Heart left ventricle (tissue), 16 donors: ENCODE results near the gene FBXO44. TPM values are rescaled to one million over a fixed set of nuclear protein-coding genes. Genes with fewer than 3 reads are reported as not detected.

Source experiments
- ATAC-seq, 4 donors: fragments of 200-7000 bp; cut with Tn5 transposase; one replicate each; pipeline ENCODE4 v1.9.1; 2020 to 2022; ENCODE audit warnings: moderate library complexity in 4 of 4, mild to moderate bottlenecking in 3 of 4, moderate number of reproducible peaks in 1 of 4
- DNase-seq, 5 donors: peaks; one replicate each; pipeline ENCODE4 v3.0.0-alpha.2; 2020
- H3K27ac ChIP-seq, 12 donors: fragments of 200-600 bp; sonication (generic) in 4 of 12; one replicate each; pipeline versions ENCODE4 v1.5.0 to v1.8.0; 2016 to 2022; ENCODE audit warnings: mild to moderate bottlenecking in 2 of 12
- H3K27me3 ChIP-seq, 9 donors: fragments of 200-600 bp; sonication (generic) in 2 of 9; one replicate each; pipeline versions ENCODE4 v1.5.1 to v1.8.0; 2016 to 2022; ENCODE audit warnings: mild to moderate bottlenecking in 3 of 9
- H3K36me3 ChIP-seq, 9 donors: fragments of 200-600 bp; sonication (generic) in 2 of 9; one replicate each; pipeline versions ENCODE4 v1.5.0 to v1.8.0; 2018 to 2022; ENCODE audit warnings: mild to moderate bottlenecking in 2 of 9
- H3K4me1 ChIP-seq, 12 donors: fragments of 200-600 bp; sonication (generic) in 4 of 12; one replicate each; pipeline versions ENCODE4 v1.5.0 to v1.8.0; 2016 to 2022; ENCODE audit warnings: mild to moderate bottlenecking in 3 of 12
- H3K4me3 ChIP-seq, 12 donors: fragments of 200-600 bp; sonication (generic) in 4 of 12; one replicate each; pipeline versions ENCODE4 v1.5.0 to v1.8.0; 2017 to 2022; ENCODE audit warnings: mild to moderate bottlenecking in 9 of 12, moderate library complexity in 4 of 12
- H3K9me3 ChIP-seq, 12 donors: fragments of 200-600 bp; sonication (generic) in 4 of 12; one replicate each; pipeline versions ENCODE4 v1.5.0 to v1.8.0; 2016 to 2022; ENCODE audit warnings: mild to moderate bottlenecking in 1 of 12
- CTCF ChIP-seq, 12 donors: fragments of 200-600 bp; sonication (generic) in 4 of 12; IDR thresholded peaks; one replicate each; pipeline versions ENCODE4 v1.5.0 to v1.8.0; 2018 to 2022; ENCODE audit warnings: antibody characterized with exemption in 12 of 12, mild to moderate bottlenecking in 5 of 12
- POLR2A ChIP-seq, 2 donors: fragments of 450-650 bp; IDR thresholded peaks; one replicate each; pipeline ENCODE4 v1.6.1; 2017; ENCODE audit warnings: antibody characterized with exemption in 2 of 2, mild to moderate bottlenecking in 2 of 2, moderate library complexity in 2 of 2
- WGBS, 4 donors: extraction: QIAGEN DNeasy Blood & Tissue Kit in 2 of 4; methylation state at CpG; one replicate each; pipeline versions ENCODE4 v1.1.5 to v1.1.7; 2013 to 2018; 5-methylcytosine and 5-hydroxymethylcytosine counted together
- intact Hi-C, 10 donors: fragments of 100-400 bp; cut with DNase I; formaldehyde crosslinking; loops; one replicate each; pipeline versions ENCODE4 v1.11.1 to v1.14.2; 2022
- polyA plus RNA-seq, 2 donors: library from polyadenylated mRNA; stranded (reverse); fragments of 200-250 nt; gene quantifications; one replicate each; pipeline ENCODE4 v1.2.3, GENCODE V29; 2013
- total RNA-seq, 9 donors: library from RNA; depleted of rRNA in 2 of 9; stranded (reverse); fragments of >200 nt in 2 of 9; fragmentation: NEBNext Ultra II Directional in 3 of 9; extraction: Animal tissue kit (Norgen Biotek cat#: 25700) in 3 of 9; gene quantifications; one replicate each; pipeline versions ENCODE4 v1.1.0 to v1.2.4, GENCODE V29; 2016 to 2023
- donor health status: ischemic (EF 13 %, LVEDD 7.1; RV severe dilation, severe dysfunction).
- donor health status: healthy with polysubstance abuse.
- donor health status: DM: no; HTN: yes; CAD: no.
- donor health status: DM: no; HTN: no; CAD: no.
- donor health status: ischemic (EF 25% LVEDD 6.9; RV normal size, moderate dysfunction).
- donor health status: ischemic (EF 25% LVEDD 5.7; RV mildly dilated, moderate dysfunction).
- donor health status: healthy.
- donor health status: DM: yes; HTN: yes; CAD: no.
- donor health status: ischemic (EF 35%, LVEDD 5.7; RV mildly dilated, moderate dysfunction).
- donor health status: nonischemic (EF 11% LVEDD 7.7; RV severe dilation, severe dysfunction).
- donor health status: DM: yes; HTN: yes; CAD: no.
- donor health status: PGD.
- donor health status: ischemic (EF 29% LVEDD 5.4; RV normal size, mild dysfunction).
- donor health status: nonischemic (EF 23%, LVEDD 6.1; RV moderate dilation, normal function).

Gene FBXO44
- total and polyA plus RNA-seq, 11 donors, result 9.8 to 19.1 (median 15.8) TPM

- TF ChIP-seq POLR2A (IDR thresholded peaks at IDR 0.05) (no peak), CTCF (IDR thresholded peaks at IDR 0.05) (no peak)
- intact Hi-C loops, result no loop called here
- WGBS, 4 donors, result 64 to 72% (median 66%) methylated on average over 7 to 8 of the region's 8 CpGs
- H3K27ac ChIP-seq, result no peak overlapping the region
- no peak for ATAC-seq
- H3K9me3 ChIP-seq, result no peaks in the 10 kb centered on the region
- H3K4me1 ChIP-seq, result peaks cover 0 to 16% (median 6%) of the 10 kb centered on the region in 12 donors
- no peak overlapping the region for H3K4me3 ChIP-seq
- H3K36me3 ChIP-seq, result no peaks in the 10 kb centered on the region
- no peak for DNase-seq
- H3K27me3 ChIP-seq, result peaks cover 9 to 82% (median 34%) of the 10 kb centered on the region in 9 donors
Measured at GRCh38 chr1:11697188-11697892, 42.7 kb downstream of the FBXO44 start.

GRCh38 chr1:11697893-11698210 lies 43.2 kb downstream of the FBXO44 start:
- Histone ChIP-seq H3K4me3 (no peak overlapping the region), H3K27ac (no peak overlapping the region), H3K27me3 (peaks cover 6 to 80% (median 28%) of the 10 kb centered on the region in 9 donors), H3K9me3 (no peaks in the 10 kb centered on the region), H3K4me1 (peaks cover 0 to 16% (median 6%) of the 10 kb centered on the region in 12 donors), H3K36me3 (no peaks in the 10 kb centered on the region)
- no peak for DNase-seq
- intact Hi-C loops, result no loop called here
- no peak for ATAC-seq
- WGBS, 4 donors, result 76 to 86% (median 80%) methylated on average over 4 to 5 of the region's 5 CpGs
- TF ChIP-seq CTCF (IDR thresholded peaks at IDR 0.05) (no peak), POLR2A (IDR thresholded peaks at IDR 0.05) (no peak)

- H3K36me3 ChIP-seq, result no peaks in the 10 kb centered on the region
- H3K27me3 ChIP-seq, result peaks cover 6 to 60% (median 17%) of the 10 kb centered on the region in 9 donors
- no peak for ATAC-seq
- 31 to 43% (median 34%) methylated on average over 32 to 34 of the region's 34 CpGs for WGBS, 4 donors
- H3K27ac ChIP-seq, result no peak overlapping the region
- H3K9me3 ChIP-seq, result no peaks in the 10 kb centered on the region
- no peak for TF ChIP-seq CTCF (IDR thresholded peaks at IDR 0.05)
- no peak for TF ChIP-seq POLR2A (IDR thresholded peaks at IDR 0.05)
- no peak overlapping the region for H3K4me3 ChIP-seq
- H3K4me1 ChIP-seq, result peaks cover 0 to 16% (median 2%) of the 10 kb centered on the region in 12 donors
- intact Hi-C loops, result no loop called here
- no peak for DNase-seq
Measured at GRCh38 chr1:11700601-11701467, 46.2 kb downstream of the FBXO44 start.

GRCh38 chr1:11701551-11701961 lies 46.9 kb downstream of the FBXO44 start:
- Histone ChIP-seq H3K27ac (no peak overlapping the region), H3K4me3 (peak overlapping the region in 1 of 12 donors; percentile 8), H3K4me1 (peaks cover 0 to 16% (median 2%) of the 10 kb centered on the region in 12 donors), H3K27me3 (peaks cover 6 to 60% (median 17%) of the 10 kb centered on the region in 9 donors), H3K36me3 (no peaks in the 10 kb centered on the region), H3K9me3 (no peaks in the 10 kb centered on the region)
- intact Hi-C loops, result no loop called here
- no peak for TF ChIP-seq POLR2A (IDR thresholded peaks at IDR 0.05)
- no peak for TF ChIP-seq CTCF (IDR thresholded peaks at IDR 0.05)
- peak in 3 of 4 donors; percentile 27 to 50 (median 28) for ATAC-seq
- DNase-seq, result no peak
- WGBS, 4 donors, result 29 to 42% (median 37%) methylated on average over 11 to 15 of the region's 15 CpGs
